Hematopoietic multipotent progenitor cell treated with erythropoietin and hydrocortisone succinate and interleukin-3 and kit ligand, for 8 days (in vitro differentiated cells): ENCODE measurements around the gene FYCO1.

Experiments
- DNase-seq: peaks from one replicate; pipeline ENCODE4 v3.0.0-alpha.2; 2015

FYCO1 gene

GRCh38 chr3:45983770-45984169, 11.9 kb downstream of the FYCO1 start:
- peak; percentile 67 for DNase-seq

GRCh38 chr3:45981346-45982074, 14.1 kb downstream of the FYCO1 start:
- DNase-seq, result peak; percentile 53

DNA sequence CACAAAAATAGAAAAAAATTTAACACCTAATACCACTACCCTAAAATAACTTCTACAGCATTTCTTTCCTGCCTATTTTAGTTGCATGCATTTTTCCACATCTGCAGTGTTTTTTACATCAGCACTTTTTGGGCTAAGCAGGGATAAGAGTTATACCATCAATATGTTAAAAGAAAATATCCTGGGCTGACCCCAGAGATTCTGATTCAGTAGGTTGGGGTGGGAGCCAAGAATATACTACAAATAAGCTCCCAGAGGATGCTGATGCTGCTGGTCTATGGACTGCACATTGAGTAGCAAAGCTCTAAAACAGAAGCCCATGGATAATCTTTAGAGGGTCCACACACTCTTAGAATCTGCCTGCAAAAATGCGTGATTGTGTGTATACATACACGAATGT, 14.8 kb downstream of the FYCO1 start:
- no peak for DNase-seq

- DNase-seq, result no peak
Observed at GRCh38 chr3:45980229-45980813, 15.3 kb downstream of the FYCO1 start.

DNA sequence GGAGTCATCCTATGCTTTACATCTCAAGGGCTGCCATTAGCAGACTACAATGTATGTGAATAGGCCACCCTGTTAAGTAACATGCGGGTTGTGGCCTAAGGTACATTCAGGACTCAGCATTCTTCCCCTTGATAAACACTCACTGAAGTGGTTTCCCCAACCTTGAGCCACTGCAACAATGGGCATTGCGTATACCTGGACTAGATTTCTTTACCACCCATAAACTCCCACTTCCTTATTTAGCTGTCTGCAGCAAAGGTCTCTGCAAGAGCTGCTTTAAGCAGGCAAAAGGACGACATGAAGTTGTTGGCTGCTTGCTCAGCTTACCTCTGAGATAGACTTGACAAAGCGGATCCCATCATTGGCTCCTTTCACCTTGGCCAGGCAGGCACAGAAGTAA, 16.2 kb downstream of the FYCO1 start:
- no peak for DNase-seq

DNA sequence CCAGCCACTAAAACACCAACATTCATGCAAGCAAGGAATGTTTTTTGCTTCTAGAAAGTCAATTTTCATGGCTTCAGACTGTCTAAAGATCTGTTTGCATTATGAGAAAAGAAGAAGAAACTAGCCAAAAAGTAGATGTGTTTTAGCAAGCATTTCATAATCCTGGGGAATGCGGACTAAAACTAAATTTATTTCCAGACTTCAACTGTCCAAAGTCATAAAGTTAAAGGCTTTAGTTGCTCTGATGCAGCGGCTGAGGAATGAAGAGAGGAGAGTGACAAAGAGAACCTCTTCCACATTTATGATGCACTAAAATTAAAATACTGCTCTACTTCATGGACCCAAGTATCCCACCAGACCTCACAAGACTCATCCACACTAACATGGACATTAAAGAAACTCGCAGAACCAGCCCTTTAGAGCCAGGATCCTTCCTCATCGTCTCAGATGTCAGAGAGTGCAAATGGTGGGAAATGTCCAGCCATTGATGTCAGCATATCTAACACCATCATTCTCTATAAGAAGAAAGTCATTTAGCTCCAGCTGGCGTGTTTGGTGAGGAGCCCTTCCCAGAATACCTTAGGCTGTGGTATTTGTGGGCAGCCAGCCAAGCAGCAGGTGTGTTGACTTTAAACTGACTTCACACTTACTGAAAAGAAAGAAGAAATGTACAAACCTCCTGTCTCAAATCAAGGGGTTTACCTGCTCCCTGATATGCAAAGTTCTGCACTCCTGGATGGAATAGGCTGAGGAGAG, 17.4 kb downstream of the FYCO1 start:
- DNase-seq, result no peak

DNA sequence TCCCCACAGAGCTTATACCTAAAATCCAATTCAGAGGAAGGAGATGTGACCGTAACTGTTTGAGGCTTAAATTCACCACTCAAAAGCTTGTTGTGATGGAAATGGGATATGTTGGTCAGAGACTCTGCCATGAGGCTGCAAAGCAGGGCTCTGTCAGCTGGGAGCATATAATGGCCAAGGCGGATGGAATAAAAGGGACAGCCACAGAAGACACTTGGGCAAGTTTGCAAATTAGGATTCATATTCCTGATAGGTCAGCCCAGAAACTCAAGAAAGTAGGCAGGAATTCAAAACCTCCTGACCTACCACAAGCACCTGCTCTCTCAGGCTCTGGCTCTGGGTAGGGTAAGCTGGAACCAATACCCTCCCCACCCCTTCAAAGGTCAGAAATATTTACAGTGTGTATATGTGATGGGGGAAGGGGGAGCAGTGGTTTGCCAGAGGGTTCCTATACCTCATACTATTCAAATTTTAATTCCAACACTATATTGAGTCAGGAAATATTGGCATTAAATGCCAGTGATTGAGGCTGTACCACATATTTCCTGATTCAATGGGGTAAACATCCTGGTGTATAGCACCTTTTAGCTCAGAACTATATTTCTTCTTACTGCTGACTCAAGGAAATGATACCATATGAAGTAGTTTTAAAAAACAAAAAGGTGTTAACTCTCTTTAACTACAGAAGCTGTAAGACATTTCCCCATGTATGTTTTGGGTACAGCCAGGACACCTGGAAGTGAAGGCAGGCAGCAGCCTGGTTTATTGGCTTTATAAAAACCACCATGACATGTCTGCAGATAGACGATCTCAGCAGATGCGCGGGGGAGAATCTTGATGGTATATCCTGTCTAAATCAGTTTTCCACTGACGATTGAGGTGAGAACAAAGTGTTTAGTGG, 19.2 kb downstream of the FYCO1 start:
- no peak for DNase-seq

DNA sequence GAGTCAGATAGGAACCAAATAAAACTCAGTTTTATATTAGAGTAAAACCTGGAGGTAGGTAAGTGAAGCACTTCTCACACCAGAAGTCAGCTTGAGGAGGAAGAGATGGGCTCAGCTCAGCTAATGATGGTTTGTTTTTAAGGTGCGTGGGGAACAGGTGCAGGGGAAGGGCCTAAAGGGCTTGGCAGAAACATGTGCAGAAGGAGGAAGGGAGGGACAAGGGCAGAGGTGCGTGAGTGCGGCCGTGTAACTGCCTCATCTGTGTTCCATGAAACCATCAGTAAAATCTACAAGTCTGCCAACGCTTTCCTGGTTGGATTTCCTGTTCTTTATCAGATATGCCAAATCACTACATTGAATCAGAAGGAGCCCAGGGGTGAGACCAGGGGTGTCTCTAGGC, 19.9 kb downstream of the FYCO1 start:
- DNase-seq, result no peak

- DNase-seq, result no peak
Observed at GRCh38 chr3:45974686-45975085, 20.9 kb downstream of the FYCO1 start.

- no peak for DNase-seq
Observed at GRCh38 chr3:45972534-45973402, 22.9 kb downstream of the FYCO1 start.

GRCh38 chr3:45969953-45970352, 25.7 kb downstream of the FYCO1 start:
- no peak for DNase-seq

- DNase-seq, result no peak
Observed at GRCh38 chr3:45969116-45969515, 26.5 kb downstream of the FYCO1 start.

DNA sequence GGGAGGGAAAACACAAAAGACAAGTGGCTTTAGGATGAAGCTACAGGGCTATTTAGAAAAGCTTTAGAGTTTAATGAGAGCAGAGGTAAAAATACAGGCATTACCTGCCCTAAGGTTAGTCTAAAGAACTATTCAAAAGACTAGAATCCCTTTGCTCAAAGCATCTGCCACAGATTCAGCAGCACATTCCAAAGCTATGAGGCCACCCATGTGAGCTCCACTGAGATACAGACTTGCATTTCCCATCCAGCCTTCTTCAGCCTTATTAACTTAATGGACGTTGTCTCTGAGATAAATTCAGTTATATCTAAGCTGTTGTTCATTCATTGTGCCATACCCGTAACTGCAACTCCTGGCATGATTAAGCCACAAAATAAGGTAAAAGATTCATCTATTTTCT, 26.9 kb downstream of the FYCO1 start:
- no peak for DNase-seq

DNA sequence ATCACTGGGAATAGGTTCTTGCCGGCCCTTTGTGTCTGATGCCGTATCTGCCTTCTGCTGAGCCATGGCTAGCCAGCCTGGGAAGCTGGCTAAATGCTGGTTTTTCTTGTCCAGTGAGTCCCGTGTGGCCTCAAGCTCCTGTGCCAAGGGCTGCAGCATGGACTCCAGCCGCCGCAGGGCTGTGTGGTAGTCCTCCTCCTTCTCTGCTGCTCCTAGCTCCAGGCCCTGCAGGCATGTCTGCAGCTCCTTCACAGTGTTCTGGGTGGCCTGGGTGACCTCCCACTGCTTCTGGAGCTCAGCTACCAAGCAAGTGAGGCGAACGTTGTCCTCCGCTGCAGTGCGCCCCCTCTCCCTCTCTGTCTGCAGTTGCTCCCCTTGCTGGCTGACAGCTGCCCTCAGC, 27.5 kb downstream of the FYCO1 start:
- DNase-seq, result no peak

- DNase-seq, result no peak
Observed at GRCh38 chr3:45967724-45968123, 27.9 kb downstream of the FYCO1 start.

DNA sequence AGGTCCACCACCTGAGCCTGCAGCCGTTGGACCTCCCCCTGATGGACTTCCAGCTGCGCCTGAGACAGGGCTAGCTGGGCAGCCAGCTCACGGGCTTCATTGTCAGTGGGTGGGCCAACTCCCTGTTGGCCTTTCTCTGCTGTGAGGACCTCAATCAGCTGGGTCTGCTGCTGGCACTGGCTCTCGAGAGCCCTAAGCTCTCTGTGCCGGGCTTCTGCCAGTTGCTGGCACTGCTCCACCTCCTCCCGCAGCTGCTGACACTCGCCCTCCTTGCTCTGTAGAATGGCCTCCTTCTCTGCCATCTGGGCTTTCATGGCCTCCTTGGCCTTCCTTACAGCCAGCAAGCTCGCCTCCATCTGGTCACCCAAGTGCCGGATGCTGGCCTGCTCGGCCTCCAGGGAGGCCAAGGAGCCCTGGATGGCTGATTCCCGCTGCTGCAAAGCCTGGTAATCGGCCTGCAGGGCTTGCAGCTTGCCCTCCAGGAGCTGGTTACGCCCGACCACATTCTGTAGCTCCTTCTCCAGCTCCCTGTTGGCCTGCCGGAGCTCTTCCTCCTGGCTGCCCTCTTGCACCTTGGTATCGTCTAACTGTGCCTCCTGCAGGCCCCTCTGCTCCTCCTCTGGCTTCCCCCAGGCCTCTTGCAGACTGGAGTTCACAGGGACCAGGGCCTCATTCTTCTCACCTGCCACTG, 28.5 kb downstream of the FYCO1 start:
- no peak for DNase-seq

- DNase-seq, result no peak
Observed at GRCh38 chr3:45966371-45966791, 29.2 kb downstream of the FYCO1 start.

- DNase-seq, result no peak
Observed at GRCh38 chr3:45965653-45966052, 30.0 kb downstream of the FYCO1 start.

DNA sequence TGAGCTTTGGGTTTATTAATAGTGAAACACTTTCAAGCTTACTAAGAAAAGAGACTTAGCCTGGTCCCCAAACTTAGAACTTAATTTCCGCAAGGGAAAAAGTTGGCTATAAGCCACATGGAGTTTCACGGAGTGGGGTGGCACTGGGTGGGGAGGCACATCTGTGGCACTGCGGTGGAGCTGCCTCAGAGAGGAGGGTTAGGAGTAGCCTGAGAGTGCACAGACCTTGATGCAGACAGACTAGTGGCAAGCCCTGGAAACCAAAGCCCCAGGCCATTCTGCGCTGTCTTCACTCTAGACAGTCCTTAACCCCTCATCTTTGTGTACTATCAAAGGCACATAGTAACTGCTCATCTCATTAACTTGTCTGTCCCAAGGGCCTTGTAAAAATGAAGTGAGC, 30.4 kb downstream of the FYCO1 start:
- no peak for DNase-seq

DNA sequence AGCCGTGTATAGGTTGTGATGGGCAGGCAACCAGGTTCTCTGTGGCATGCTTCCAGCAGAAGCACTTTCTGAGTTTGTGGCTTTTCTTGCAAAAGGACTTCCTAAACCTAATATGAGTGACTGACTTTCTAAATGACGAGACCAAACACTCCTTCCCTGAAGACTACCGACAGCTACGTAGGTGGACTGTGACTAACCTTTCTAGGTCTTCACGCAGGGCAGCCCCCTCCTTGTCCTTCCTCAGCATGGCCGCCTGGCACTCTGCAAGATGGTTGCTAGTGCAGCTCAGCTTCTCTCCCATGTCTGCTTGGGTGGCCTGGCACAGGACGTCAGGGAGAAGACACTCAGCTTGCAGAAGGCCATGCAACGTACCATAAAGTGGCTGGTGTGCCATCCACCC, 31.5 kb downstream of the FYCO1 start:
- DNase-seq, result no peak

DNA sequence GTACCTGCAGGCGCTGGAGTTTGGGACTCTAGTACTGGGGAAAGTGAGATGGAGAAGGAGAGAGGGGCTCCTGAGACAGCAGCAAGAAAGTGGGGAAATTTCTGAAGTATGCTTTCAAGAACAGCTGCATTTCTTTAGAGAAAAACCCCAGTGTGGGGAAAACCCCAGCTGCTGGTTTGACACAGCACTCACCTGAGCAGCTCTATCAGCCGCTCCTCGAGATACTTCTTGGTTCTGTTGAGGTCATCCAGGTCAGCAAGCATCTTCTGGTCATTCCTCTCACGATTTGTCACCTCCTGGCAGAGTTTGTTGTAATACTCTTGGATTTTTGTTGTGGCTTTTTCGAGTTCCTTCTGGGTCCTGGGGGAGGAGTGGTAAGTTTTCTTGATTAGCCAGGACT, 33.6 kb downstream of the FYCO1 start:
- no peak for DNase-seq

DNA sequence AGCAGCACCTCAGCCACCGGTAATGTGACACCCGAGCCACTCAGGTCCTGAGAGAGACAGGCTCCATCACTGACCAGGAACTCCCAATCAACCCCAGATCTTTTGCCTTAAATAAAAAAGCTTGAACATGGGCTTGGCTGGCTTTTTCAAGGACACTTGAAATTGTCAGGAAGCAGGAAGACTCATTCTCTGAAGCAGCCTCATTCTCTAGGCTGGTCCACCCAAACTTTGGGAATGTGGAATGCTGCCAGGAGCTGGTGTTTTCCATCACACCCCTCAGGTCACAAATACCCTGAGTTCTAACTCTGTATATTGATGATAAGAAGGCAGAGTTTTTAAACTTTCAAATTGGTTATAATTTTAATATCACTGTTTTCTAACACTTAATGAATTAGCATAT, 35.3 kb downstream of the FYCO1 start:
- DNase-seq, result no peak
